Neutrophil (primary cell): Measurements from ENCODE around the gene IFNA1.
A peak's percentile ranks its signal among the peaks of the same experiment; 100 is the strongest.

Source experiments
- H3K27ac ChIP-seq: fragments of 200-600 bp; sonication (generic); 2 replicates; pipeline ENCODE4 v1.5.1; 2016; ENCODE audit warnings: mild to moderate bottlenecking, moderate library complexity
- H3K27me3 ChIP-seq: fragments of 200-600 bp; sonication (generic); 2 replicates; pipeline ENCODE4 v1.6.0; 2016; ENCODE audit warnings: mild to moderate bottlenecking
- H3K36me3 ChIP-seq: fragments of 200-600 bp; sonication (generic); 2 replicates; pipeline ENCODE4 v1.5.1; 2017
- H3K4me1 ChIP-seq, 2 experiments: fragments of 200-600 bp in 1 of 2; sonication (generic) in 1 of 2; 1 replicate in 1 of 2; 2 replicates in 1 of 2; pipeline versions ENCODE4 v1.5.1 to v1.6.1; 2013 to 2016; ENCODE audit warnings: low read depth in 1 of 2, low read length in 1 of 2, mild to moderate bottlenecking in 1 of 2, moderate library complexity in 1 of 2; ENCODE audit not compliant: control insufficient read depth in 1 of 2, insufficient read depth in 1 of 2
- H3K4me3 ChIP-seq, 2 experiments: fragments of 200-600 bp in 1 of 2; sonication (generic) in 1 of 2; 1 replicate in 1 of 2; 2 replicates in 1 of 2; pipeline ENCODE4 v1.5.1; 2013 to 2016; ENCODE audit warnings: low read depth in 1 of 2, low read length in 1 of 2, mild to moderate bottlenecking in 1 of 2, moderate library complexity in 1 of 2
- H3K9me3 ChIP-seq: fragments of 200-600 bp; sonication (generic); 2 replicates; pipeline ENCODE4 v1.5.1; 2016
- TF ChIP-seq, protein P1 (sequence below): fragments of 200-600 bp; sonication (generic); IDR thresholded peaks from 2 replicates; pipeline ENCODE4 v1.5.1; 2016; ENCODE audit warnings: antibody characterized with exemption

The IFNA1 gene

DNA sequence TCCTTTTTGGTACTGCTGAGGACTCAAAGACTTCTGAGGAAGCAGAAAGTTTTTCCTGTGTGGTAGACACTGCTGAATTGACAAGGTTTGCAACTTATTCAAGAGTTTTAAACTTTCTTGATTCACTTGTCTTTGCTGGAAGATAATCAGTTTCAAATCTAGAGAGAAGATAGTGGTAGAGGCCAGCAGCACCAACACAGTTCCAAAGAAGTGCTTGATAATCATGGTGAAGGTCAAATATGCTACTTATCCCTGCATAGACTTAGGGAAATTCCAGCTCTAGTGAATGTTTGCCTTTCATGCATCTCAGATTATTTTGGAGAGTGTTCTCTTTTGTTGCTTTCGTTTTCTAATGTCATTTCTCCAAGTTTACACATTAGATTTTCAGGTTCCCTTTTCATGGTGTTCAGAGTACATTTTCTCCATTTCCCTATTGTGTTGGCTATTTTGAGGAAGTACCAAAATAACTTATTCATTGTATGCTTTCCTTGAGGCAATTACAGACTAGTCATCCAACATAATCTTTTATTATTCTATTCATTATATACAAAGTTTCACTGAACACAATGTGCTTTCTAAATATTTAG, 41.3 kb downstream of the IFNA1 start:
- H3K36me3 ChIP-seq = no peaks in the 10 kb centered on the region
- H3K4me3 ChIP-seq = no peak overlapping the region
- no peaks in the 10 kb centered on the region for H3K27me3 ChIP-seq
- H3K9me3 ChIP-seq = no peaks in the 10 kb centered on the region
- TF ChIP-seq, protein P1, sequence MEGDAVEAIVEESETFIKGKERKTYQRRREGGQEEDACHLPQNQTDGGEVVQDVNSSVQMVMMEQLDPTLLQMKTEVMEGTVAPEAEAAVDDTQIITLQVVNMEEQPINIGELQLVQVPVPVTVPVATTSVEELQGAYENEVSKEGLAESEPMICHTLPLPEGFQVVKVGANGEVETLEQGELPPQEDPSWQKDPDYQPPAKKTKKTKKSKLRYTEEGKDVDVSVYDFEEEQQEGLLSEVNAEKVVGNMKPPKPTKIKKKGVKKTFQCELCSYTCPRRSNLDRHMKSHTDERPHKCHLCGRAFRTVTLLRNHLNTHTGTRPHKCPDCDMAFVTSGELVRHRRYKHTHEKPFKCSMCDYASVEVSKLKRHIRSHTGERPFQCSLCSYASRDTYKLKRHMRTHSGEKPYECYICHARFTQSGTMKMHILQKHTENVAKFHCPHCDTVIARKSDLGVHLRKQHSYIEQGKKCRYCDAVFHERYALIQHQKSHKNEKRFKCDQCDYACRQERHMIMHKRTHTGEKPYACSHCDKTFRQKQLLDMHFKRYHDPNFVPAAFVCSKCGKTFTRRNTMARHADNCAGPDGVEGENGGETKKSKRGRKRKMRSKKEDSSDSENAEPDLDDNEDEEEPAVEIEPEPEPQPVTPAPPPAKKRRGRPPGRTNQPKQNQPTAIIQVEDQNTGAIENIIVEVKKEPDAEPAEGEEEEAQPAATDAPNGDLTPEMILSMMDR = no peak
- peak overlapping the region; percentile 67 for H3K27ac ChIP-seq
- peaks cover 5 to 11% of the 10 kb centered on the region in 2 experiments for H3K4me1 ChIP-seq

DNA sequence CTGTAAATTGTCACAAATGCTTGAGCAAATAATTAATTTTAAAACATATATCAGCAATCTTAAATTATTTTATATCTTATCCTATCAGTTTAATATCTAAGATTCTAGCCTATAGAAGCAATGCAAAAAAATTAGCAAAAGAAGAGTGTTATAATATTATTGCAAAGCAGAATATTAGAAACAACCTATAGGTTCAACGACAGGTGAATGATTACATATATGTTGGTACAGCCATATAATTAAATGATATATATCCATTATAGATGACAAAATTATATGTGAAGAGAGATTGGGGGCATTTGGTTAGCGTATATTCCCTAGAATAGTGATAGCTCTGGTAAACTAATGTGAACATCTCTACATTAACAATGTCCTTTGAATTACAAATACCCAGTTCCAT, 42.0 kb downstream of the IFNA1 start, which contains the start of gene IFNE:
IFNE (minus strand) TSS at position 101 of the 400 bp plus-strand sequence. CDS start 619 bp downstream, outside the sequence.
- H3K9me3 ChIP-seq = no peaks in the 10 kb centered on the region
- TF ChIP-seq, protein P1 = no peak
- H3K4me1 ChIP-seq = peaks cover 5 to 11% of the 10 kb centered on the region in 2 experiments
- peak within 1 kb of the TSS; percentile 67 for H3K27ac ChIP-seq
- no peaks in the 10 kb centered on the region for H3K27me3 ChIP-seq
- no peak within 1 kb of the TSS for H3K4me3 ChIP-seq
- no peaks in the 10 kb centered on the region for H3K36me3 ChIP-seq
